ENCODE results near the gene WWC2. TPM values are rescaled to one million over a fixed set of nuclear protein-coding genes. Genes with fewer than 3 reads are reported as not detected.

WWC2 gene
- polyA plus RNA-seq, 2 of the 4 experiments (the other 2 are of a cell fraction) = 14.9 to 26.9 TPM

DNA sequence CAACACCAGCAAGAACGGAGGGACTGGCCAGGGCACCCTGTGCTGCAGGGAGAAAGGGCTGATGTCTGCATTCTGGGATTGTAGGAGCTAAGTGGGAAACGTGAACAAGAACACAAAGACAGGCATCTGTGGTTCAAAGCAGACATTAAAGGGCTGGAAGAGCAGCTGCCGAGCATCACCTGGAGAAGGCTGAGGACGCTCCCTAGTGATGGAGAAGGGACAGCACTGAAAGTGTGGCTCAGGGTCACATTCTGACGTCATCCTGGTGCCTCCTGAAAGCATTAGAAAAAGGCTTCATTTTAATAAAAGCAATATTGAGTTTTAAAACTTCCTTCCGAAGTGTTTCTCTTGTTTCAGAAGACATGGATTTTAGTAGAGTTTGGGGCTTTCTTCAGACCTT is 158.8 kb downstream of the WWC2 start:
- ATAC-seq = no peak
- CTCF ChIA-PET = interaction anchor here (1.0 to 13.4 kb wide), 5 partner anchors 9 to 320 kb away, joined by 3 to 168 read pairs (median 4); no protein-coding TSS in a partner anchor
- TF ChIP-seq, protein P1, sequence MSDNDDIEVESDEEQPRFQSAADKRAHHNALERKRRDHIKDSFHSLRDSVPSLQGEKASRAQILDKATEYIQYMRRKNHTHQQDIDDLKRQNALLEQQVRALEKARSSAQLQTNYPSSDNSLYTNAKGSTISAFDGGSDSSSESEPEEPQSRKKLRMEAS (IDR thresholded peaks at IDR 0.05) = no peak
- TF ChIP-seq, protein P2, sequence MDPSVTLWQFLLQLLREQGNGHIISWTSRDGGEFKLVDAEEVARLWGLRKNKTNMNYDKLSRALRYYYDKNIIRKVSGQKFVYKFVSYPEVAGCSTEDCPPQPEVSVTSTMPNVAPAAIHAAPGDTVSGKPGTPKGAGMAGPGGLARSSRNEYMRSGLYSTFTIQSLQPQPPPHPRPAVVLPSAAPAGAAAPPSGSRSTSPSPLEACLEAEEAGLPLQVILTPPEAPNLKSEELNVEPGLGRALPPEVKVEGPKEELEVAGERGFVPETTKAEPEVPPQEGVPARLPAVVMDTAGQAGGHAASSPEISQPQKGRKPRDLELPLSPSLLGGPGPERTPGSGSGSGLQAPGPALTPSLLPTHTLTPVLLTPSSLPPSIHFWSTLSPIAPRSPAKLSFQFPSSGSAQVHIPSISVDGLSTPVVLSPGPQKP (IDR thresholded peaks at IDR 0.05; ENCODE audit: low read depth, low read length) = no peak
- TF ChIP-seq TP53 (CRISPR knock-in tag; IDR thresholded peaks at IDR 0.05) (no peak), CHD2 (IDR thresholded peaks at IDR 0.05; ENCODE audit: low read length, partially characterized antibody) (no peak), FOSB (CRISPR knock-in tag; IDR thresholded peaks at IDR 0.05) (no peak)
- TF ChIP-seq, protein P3, sequence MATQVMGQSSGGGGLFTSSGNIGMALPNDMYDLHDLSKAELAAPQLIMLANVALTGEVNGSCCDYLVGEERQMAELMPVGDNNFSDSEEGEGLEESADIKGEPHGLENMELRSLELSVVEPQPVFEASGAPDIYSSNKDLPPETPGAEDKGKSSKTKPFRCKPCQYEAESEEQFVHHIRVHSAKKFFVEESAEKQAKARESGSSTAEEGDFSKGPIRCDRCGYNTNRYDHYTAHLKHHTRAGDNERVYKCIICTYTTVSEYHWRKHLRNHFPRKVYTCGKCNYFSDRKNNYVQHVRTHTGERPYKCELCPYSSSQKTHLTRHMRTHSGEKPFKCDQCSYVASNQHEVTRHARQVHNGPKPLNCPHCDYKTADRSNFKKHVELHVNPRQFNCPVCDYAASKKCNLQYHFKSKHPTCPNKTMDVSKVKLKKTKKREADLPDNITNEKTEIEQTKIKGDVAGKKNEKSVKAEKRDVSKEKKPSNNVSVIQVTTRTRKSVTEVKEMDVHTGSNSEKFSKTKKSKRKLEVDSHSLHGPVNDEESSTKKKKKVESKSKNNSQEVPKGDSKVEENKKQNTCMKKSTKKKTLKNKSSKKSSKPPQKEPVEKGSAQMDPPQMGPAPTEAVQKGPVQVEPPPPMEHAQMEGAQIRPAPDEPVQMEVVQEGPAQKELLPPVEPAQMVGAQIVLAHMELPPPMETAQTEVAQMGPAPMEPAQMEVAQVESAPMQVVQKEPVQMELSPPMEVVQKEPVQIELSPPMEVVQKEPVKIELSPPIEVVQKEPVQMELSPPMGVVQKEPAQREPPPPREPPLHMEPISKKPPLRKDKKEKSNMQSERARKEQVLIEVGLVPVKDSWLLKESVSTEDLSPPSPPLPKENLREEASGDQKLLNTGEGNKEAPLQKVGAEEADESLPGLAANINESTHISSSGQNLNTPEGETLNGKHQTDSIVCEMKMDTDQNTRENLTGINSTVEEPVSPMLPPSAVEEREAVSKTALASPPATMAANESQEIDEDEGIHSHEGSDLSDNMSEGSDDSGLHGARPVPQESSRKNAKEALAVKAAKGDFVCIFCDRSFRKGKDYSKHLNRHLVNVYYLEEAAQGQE (IDR thresholded peaks at IDR 0.05) = no peak

DNA sequence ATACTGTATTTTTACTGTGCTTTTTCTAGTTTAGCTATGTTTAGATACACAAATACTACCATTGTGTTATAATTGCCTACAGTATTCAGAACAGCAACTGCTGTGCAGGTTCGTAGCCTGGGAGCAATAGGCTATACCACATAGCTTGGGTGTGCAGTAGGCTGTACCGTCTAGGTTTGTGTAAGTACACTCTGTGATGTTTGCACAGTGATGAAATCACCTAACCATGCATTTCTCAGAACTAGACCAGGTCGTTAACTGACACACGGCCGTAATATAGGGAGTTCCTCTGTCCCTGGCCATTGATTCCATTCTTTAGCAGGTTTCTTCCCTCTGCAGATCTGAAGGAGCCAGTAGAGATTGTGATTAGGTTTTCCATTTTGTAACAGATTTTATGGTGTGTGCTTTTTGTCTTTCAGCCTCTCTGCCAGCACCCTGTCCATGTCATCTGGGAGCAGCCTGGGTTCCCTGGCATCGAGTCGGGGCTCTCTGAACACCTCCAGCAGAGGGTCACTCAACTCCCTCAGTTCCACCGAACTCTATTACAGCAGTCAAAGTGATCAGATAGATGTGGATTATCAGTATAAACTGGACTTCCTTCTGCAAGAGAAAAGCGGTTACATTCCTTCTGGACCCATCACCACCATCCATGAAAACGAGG is 161.6 kb downstream of the WWC2 start:
- peak overlapping the region in 1 of 2 experiments; percentile 65; a peak in 1 of 6 replicates for H3K27ac ChIP-seq
- FAIRE-seq (no peak), ATAC-seq (peak in 1 of 2 experiments; percentile 38; a peak in 2 of 6 replicates), DNase-seq (ENCODE audit: low read depth in 1 of 2, low spot score in 1 of 2) (peak in 1 of 2 experiments; percentile 13)
- ChIA-PET POLR2A (no interaction called here), CTCF (interaction anchor here (1.0 to 13.4 kb wide), 8 partner anchors 10 to 335 kb away, joined by 3 to 168 read pairs (median 12); no protein-coding TSS in a partner anchor)
- TF ChIP-seq FOXS1 (CRISPR knock-in tag; IDR thresholded peaks at IDR 0.05) (no peak), HDAC2 (IDR thresholded peaks at IDR 0.05) (no peak), FOSL2 (IDR thresholded peaks at IDR 0.05) (no peak), FOSL2 (CRISPR knock-in tag; IDR thresholded peaks at IDR 0.05) (no peak), SREBF2 (IDR thresholded peaks at IDR 0.05) (no peak), PHF8 (IDR thresholded peaks at IDR 0.05; ENCODE audit: borderline replicate concordance, low read depth) (no peak)
- TF ChIP-seq, protein P3 (IDR thresholded peaks at IDR 0.05) = no peak
- TF ChIP-seq, protein P2 (IDR thresholded peaks at IDR 0.05; ENCODE audit: low read depth, low read length) = no peak
- peak overlapping the region; percentile 23; the same call in 1 of the 3 replicates for H3K4me2 ChIP-seq
- peaks cover 24% of the 10 kb centered on the region for H3K4me1 ChIP-seq
- no peaks in the 10 kb centered on the region for H3K9me3 ChIP-seq
- 49% methylated on average over 10 of the region's 10 CpGs for WGBS (ENCODE audit: missing lambda C conversion rate)
- no peak overlapping the region for H3K4me3 ChIP-seq

More for the DNA sequence above, 158.8 kb downstream of the WWC2 start:
- Histone ChIP-seq H3K4me2 (no peak overlapping the region), H3K4me3 (no peak overlapping the region), H3K27ac (no peak overlapping the region), H3K4me1 (peaks cover 24% of the 10 kb centered on the region), H3K9me3 (no peaks in the 10 kb centered on the region)
- DNase-seq (ENCODE audit: low read depth in 1 of 2, low spot score in 1 of 2) (no peak), FAIRE-seq (no peak)
- WGBS (ENCODE audit: missing lambda C conversion rate) = 87% methylated on average over 6 of the region's 6 CpGs
- POLR2A ChIA-PET = no interaction called here

All from A549 (cell line).